Right atrium auricular region (tissue), 2 donors: ENCODE results near the gene IRAK1BP1. TPM values are rescaled to one million over a fixed set of nuclear protein-coding genes. Genes with fewer than 3 reads are reported as not detected.

Source experiments
- DNase-seq: peaks from one replicate; pipeline ENCODE4 v3.0.0-alpha.2; 2019; ENCODE audit warnings: low spot score
- H3K27ac ChIP-seq, 2 donors: fragments of 200-600 bp; sonication (generic); 1 replicate in 1 of 2; 2 replicates in 1 of 2; pipeline ENCODE4 v1.5.1; 2016 to 2019
- H3K27me3 ChIP-seq, 2 donors: fragments of 200-600 bp; sonication (generic); one replicate each; pipeline versions ENCODE4 v1.5.1 to v1.6.0; 2017 to 2019
- H3K36me3 ChIP-seq: fragments of 200-600 bp; sonication (generic); one replicate; pipeline ENCODE4 v1.5.1; 2016
- H3K4me1 ChIP-seq, 2 donors: fragments of 200-600 bp; sonication (generic); one replicate each; pipeline versions ENCODE4 v1.5.1 to v1.6.0; 2017 to 2019
- H3K4me3 ChIP-seq, 2 donors: fragments of 200-600 bp; sonication (generic); 1 replicate in 1 of 2; 2 replicates in 1 of 2; pipeline ENCODE4 v1.5.1; 2017 to 2019; ENCODE audit warnings: mild to moderate bottlenecking in 1 of 2, moderate library complexity in 1 of 2
- H3K9me3 ChIP-seq, 2 donors: fragments of 200-600 bp; sonication (generic); one replicate each; pipeline ENCODE4 v1.5.1; 2019
- total RNA-seq, 2 donors: library from RNA; depleted of rRNA; stranded (reverse); fragments of >200 nt; gene quantifications; one replicate each; pipeline ENCODE4 v1.1.0, GENCODE V29; 2016
- TF ChIP-seq, protein P1 (sequence below), 2 donors: fragments of 200-600 bp; sonication (generic); IDR thresholded peaks; one replicate each; pipeline ENCODE4 v1.5.1; 2019; ENCODE audit warnings: antibody characterized with exemption in 2 of 2

The IRAK1BP1 gene
- total RNA-seq, 2 donors from 2014 or later: 2.7 to 7.4 TPM

DNA sequence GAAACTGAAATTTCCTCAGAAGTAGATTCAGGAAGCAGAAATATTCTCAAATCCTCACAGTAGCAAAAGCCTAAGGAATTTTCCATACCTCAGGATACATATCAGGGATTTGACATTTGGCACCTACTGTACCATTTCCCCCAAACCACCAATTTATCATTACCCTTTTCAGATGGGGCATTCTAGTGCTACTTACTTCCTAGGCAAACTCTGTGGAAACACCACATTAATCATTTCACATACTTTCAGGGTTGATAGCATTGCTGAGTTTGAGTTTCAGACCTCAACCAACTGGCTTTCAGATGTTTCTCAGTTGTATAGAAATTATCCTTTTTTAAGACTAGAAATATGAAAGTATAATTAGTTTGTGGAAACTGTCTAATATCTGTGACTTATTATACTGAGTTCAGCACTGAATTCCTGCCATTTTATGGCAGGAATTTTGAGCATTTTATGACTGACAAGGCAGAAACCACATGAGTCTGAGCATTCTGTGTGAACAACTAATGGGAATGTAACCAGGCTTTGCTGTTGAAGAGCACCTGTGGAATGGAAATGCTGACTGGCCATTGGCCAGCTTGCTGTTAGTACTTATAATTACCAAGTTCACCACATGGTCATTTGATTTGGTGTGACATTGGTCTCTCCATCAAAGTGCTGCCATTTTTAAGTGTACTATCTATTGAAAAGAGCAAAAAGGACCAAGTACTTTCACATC lies 35.1 kb upstream of the IRAK1BP1 start:
- Histone ChIP-seq H3K36me3 (no peaks in the 10 kb centered on the region), H3K27me3 (no peaks in the 10 kb centered on the region), H3K9me3 (no peaks in the 10 kb centered on the region), H3K4me3 (no peak overlapping the region), H3K4me1 (peaks cover 0 to 5% of the 10 kb centered on the region in 2 donors), H3K27ac (no peak overlapping the region)
- TF ChIP-seq, protein P1, sequence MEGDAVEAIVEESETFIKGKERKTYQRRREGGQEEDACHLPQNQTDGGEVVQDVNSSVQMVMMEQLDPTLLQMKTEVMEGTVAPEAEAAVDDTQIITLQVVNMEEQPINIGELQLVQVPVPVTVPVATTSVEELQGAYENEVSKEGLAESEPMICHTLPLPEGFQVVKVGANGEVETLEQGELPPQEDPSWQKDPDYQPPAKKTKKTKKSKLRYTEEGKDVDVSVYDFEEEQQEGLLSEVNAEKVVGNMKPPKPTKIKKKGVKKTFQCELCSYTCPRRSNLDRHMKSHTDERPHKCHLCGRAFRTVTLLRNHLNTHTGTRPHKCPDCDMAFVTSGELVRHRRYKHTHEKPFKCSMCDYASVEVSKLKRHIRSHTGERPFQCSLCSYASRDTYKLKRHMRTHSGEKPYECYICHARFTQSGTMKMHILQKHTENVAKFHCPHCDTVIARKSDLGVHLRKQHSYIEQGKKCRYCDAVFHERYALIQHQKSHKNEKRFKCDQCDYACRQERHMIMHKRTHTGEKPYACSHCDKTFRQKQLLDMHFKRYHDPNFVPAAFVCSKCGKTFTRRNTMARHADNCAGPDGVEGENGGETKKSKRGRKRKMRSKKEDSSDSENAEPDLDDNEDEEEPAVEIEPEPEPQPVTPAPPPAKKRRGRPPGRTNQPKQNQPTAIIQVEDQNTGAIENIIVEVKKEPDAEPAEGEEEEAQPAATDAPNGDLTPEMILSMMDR (IDR thresholded peaks at IDR 0.05): no peak
- no peak for DNase-seq

DNA sequence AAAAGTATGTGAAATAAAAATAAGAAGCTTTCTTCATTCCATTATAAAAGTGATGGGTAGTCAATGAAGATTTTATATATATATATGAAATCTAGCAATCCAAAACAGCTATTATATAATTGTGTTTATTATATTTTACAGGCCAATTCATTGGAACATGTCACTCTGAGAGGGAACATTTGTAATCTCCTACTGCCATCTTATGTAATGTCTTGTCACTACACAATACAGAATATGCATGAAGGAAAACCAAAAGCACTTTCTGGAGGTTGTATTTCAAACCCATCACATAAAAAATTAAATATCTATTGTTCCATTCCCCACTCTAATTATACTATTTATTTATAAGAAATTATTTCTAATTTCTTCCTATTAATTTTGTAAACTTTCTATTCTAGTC lies 31.5 kb upstream of the IRAK1BP1 start:
- Histone ChIP-seq H3K4me3 (no peak overlapping the region), H3K4me1 (peaks cover 0 to 5% of the 10 kb centered on the region in 2 donors), H3K27me3 (no peaks in the 10 kb centered on the region), H3K27ac (no peak overlapping the region), H3K36me3 (no peaks in the 10 kb centered on the region), H3K9me3 (no peaks in the 10 kb centered on the region)
- TF ChIP-seq, protein P1 (IDR thresholded peaks at IDR 0.05): peak in 1 of 2 donors; percentile 39
- DNase-seq: no peak

GRCh38 chr6:78836598-78836997 lies 30.8 kb upstream of the IRAK1BP1 start:
- DNase-seq: no peak
- no peaks in the 10 kb centered on the region for H3K27me3 ChIP-seq
- H3K27ac ChIP-seq: no peak overlapping the region
- peaks cover 0 to 1% of the 10 kb centered on the region in 2 donors for H3K4me1 ChIP-seq
- no peaks in the 10 kb centered on the region for H3K9me3 ChIP-seq
- TF ChIP-seq, protein P1 (IDR thresholded peaks at IDR 0.05): no peak
- H3K4me3 ChIP-seq: no peak overlapping the region
- no peaks in the 10 kb centered on the region for H3K36me3 ChIP-seq

GRCh38 chr6:78841111-78841510 lies 26.2 kb upstream of the IRAK1BP1 start:
- DNase-seq: no peak
- no peaks in the 10 kb centered on the region for H3K4me1 ChIP-seq
- H3K9me3 ChIP-seq: no peaks in the 10 kb centered on the region
- no peaks in the 10 kb centered on the region for H3K36me3 ChIP-seq
- TF ChIP-seq, protein P1 (IDR thresholded peaks at IDR 0.05): no peak
- no peak overlapping the region for H3K27ac ChIP-seq
- H3K27me3 ChIP-seq: no peaks in the 10 kb centered on the region
- no peak overlapping the region for H3K4me3 ChIP-seq

DNA sequence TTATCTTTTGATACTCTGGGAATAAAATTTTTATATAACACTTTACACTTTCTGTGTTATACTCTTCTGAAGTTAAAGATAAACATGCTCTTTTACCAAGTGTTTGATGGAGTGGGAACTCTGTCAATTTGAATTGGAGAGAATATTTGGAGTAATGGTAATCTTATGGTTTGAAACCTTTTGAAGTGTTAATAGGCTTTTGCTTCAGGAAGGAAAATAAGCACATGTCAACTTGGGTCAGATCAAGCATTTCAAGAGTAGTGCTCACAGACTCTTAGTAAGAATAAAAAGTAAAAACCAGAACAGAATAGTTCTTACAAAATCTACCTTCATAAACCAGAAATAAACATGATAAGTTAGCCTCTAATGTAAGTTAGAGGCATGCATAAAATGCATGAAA lies 24.4 kb upstream of the IRAK1BP1 start:
- Histone ChIP-seq H3K4me1 (no peaks in the 10 kb centered on the region), H3K4me3 (no peak overlapping the region), H3K9me3 (no peaks in the 10 kb centered on the region), H3K27me3 (no peaks in the 10 kb centered on the region), H3K36me3 (no peaks in the 10 kb centered on the region), H3K27ac (no peak overlapping the region)
- DNase-seq: no peak
- TF ChIP-seq, protein P1 (IDR thresholded peaks at IDR 0.05): no peak

GRCh38 chr6:78844899-78845298 lies 22.5 kb upstream of the IRAK1BP1 start:
- H3K36me3 ChIP-seq: no peaks in the 10 kb centered on the region
- no peaks in the 10 kb centered on the region for H3K27me3 ChIP-seq
- no peaks in the 10 kb centered on the region for H3K9me3 ChIP-seq
- DNase-seq: no peak
- TF ChIP-seq, protein P1 (IDR thresholded peaks at IDR 0.05): no peak
- H3K27ac ChIP-seq: no peak overlapping the region
- H3K4me1 ChIP-seq: no peaks in the 10 kb centered on the region
- no peak overlapping the region for H3K4me3 ChIP-seq
